AG09319 (cell line): ENCODE results near the gene SEMA5B.

ENCODE experiments used
- DNase-seq: peaks from one replicate; pipeline ENCODE4 v3.0.0-alpha.2; 2010; ENCODE audit warnings: low read depth; ENCODE audit errors: extremely low read depth
- TF ChIP-seq, protein P1 (sequence below): IDR thresholded peaks from 2 replicates; pipeline ENCODE4 v1.5.1; 2011; ENCODE audit warnings: low read depth, mild to moderate bottlenecking, inconsistent platforms, low read length, moderate library complexity

Gene SEMA5B

DNA sequence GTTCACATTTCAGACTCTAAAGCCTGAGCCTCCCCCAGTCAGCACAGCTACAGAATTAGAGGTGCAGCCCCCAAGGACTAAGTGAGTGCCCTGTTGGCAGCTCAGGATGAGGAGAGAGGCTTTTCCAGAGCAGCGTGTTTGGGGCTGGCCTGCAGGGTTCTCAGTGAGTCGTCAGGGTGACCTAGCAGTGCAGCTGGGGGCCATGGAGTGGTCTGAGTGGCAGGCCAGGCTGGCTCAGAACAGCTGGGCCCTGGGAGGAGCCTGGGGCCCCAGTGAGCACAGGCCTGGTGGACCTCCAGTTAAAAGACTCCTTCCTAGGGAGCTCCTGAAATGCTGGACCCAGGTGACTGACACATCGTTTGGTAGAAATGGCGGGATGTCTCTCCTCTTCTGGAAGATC is 124.4 kb downstream of the SEMA5B start:
- TF ChIP-seq, protein P1, sequence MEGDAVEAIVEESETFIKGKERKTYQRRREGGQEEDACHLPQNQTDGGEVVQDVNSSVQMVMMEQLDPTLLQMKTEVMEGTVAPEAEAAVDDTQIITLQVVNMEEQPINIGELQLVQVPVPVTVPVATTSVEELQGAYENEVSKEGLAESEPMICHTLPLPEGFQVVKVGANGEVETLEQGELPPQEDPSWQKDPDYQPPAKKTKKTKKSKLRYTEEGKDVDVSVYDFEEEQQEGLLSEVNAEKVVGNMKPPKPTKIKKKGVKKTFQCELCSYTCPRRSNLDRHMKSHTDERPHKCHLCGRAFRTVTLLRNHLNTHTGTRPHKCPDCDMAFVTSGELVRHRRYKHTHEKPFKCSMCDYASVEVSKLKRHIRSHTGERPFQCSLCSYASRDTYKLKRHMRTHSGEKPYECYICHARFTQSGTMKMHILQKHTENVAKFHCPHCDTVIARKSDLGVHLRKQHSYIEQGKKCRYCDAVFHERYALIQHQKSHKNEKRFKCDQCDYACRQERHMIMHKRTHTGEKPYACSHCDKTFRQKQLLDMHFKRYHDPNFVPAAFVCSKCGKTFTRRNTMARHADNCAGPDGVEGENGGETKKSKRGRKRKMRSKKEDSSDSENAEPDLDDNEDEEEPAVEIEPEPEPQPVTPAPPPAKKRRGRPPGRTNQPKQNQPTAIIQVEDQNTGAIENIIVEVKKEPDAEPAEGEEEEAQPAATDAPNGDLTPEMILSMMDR = no peak
- no peak for DNase-seq

DNA sequence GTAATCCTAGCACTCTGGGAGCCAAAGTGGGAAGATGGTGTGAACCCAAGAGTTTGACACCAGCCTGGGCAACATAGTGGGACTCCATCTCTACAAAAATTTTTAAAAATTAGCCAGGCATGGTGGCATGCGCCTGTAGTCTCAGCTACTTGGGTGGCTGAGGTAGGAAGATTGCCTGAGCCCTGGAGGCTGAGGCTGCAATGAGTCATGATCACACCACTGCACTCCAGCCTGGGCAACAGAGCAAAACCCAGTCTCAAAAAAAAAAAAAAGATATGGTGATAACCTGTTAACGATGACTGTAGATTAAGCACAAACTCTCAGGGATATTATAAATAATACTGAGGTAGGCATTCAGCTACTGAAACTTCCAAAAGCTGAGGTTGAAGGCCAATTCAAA is 125.2 kb downstream of the SEMA5B start:
- DNase-seq = no peak
- TF ChIP-seq, protein P1 = no peak

DNA sequence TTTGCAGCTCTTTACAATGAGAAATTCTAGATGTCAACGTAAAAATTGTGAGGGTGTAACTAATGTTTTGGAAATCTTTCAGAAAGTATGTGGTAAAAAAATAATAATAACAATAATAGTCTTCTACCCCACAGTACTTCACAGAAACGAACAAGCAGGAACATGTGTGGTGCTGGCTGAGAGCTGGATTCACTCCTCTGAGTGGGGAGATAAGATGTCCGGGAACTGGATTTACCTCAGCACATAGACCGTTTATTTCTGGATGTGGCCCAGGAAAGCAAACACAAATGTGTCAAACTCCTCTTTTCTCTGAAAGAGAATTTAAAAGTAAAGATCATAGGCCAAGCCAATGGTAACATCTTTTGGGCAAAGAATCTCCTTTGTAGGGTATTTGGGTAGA is 129.3 kb downstream of the SEMA5B start:
- TF ChIP-seq, protein P1 = no peak
- DNase-seq = no peak

DNA sequence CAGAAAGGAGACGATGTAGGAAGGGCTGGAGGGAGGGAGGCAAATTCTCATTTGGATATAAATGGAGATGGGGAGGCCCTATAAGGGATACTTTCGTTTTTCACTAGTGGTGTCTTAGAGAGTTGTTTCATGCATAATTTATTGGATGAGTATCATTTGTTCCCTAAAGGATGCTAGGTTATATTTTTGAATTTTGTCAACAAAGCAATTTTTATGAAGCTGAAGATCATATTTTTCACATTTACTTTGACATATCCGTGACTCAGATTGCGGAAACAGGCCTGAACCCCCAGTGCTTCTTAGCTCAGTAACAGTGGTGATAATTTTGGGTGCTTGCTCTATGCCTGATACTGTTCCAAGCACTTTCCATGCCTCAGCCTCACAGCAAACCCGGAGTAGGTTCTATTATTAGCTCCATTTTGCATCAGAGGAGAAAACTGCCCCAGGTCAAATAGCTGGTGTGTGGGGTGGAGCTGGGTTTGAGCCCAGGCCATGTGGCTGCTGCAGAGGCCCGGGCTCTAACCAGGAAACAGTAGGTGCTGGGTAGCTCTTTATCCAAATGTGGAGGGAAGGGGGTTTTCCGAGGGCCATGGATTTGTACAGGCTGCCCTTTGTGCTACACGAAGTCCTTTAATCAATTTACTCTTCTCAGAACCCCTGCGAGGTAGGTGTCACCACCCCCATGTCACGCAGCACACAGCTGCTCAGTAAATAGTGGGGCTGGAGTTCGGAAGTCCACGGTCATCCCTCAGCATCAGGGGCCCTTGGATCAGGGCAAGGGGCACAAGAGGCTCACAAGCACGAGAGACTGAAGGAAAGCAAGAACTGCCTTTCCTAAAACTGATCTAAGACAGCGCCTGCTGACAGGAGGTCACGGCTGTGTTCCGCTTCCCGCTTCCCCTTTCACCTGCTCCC is 133.6 kb downstream of the SEMA5B start:
- TF ChIP-seq, protein P1 = no peak
- peak; percentile 1 for DNase-seq

DNA sequence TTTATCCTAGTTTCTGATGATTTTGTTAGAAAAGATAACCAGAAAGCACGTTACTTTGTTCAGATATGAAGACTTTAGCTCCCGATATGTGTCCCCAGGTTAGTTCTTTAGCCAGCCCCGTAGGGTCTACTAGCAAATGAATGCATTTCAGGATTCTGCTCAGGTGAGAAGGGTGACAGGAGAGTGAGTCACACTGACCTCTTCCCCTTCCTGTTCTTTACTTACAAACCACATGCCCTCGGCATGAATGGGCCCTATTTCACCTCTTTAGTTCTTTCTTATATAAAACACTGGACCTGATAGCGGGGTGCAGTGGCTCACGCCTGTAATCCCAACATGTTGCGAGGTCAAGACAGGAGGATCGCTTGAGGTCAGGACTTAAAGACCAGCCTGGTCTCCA is 134.3 kb downstream of the SEMA5B start:
- TF ChIP-seq, protein P1 = no peak
- DNase-seq = no peak

DNA sequence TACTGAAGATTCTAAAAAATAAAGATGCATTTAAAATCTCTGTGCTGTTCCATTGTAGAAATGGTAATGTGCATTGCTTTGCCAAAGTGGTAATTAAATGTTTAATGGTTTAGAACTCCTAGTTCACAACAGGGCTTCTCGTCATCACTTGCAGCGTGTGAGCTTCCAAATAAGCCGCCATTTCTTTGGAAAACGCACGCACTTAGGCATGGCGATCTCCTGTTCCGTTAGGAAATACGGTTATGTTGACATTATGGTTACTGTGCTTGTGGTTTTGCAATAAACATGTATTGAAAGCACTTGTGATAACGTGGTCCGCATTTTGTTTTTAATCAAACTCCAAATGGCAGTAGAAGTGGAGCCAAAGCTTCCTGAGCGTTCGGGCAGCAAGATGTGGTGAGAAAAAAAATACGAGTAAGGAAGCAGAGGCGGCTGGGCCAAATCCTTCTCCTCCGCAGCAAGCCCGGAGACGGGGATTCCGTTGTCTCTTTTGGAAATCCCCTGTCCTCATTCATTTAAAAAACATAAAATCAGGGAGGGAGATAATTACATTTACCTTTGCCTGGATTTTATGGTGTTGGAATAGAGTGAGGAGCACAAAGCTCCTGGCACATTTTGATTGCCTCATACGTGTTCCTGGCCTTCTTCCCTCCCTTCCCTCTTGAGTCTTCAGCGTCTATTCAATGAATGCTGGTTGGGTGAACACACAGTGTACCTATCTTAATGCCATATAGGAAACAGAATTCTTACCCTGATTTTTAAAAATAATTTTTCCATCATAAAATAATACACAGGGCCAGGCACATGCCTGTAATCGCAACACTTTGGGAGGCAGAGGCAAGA is 135.2 kb downstream of the SEMA5B start:
- no peak for DNase-seq
- TF ChIP-seq, protein P1 = no peak
